HCT116 (cell line): ENCODE data around the gene SYP. TPM values are rescaled to one million over a fixed set of nuclear protein-coding genes. Genes with fewer than 3 reads are reported as not detected.

ENCODE experiments used
- ATAC-seq: fragments of 200-7000 bp; cut with Tn5 transposase; 2 replicates; pipeline ENCODE4 v1.9.1; 2020; ENCODE audit warnings: mild to moderate bottlenecking, moderate library complexity
- BruUV-seq: library from RNA; stranded (reverse); fragments of 400-500 nt; replicated peaks from 2 replicates; lab custom pipeline; 2021; lab: Mats Ljungman, UMichigan
- CTCF ChIA-PET: fragments of 300-600 bp; sonication (Branson Sonifier 250); formaldehyde crosslinking; loops from one replicate; lab custom pipeline; 2021; ENCODE audit warnings: antibody characterized with exemption; lab: Charles Lee
- POLR2A ChIA-PET: fragments of 300-600, 350-600 bp; sonication (Branson Sonifier 250); formaldehyde crosslinking; loops from one replicate; lab custom pipeline; 2021; ENCODE audit warnings: antibody characterized with exemption; lab: Charles Lee
- RAD21 ChIA-PET, 2 experiments: fragments of 300-600 bp; sonication (Branson Sonifier 250); formaldehyde crosslinking; loops; one replicate each; lab custom pipeline; 2023; ENCODE audit warnings: low total read pairs in 2 of 2; ENCODE audit not compliant: uncharacterized antibody in 2 of 2, unreplicated experiment in 2 of 2, low non-redundant PET in 1 of 2; lab: Charles Lee
- DNase-seq: peaks from one replicate; pipeline ENCODE4 v3.0.0-alpha.2; 2010; ENCODE audit warnings: low read depth, low spot score
- H2AFZ ChIP-seq: fragments of 200-600 bp; shearing (Covaris generic), sonication (generic); 2 replicates; pipeline ENCODE4 v1.6.1; 2017; ENCODE audit warnings: low read depth, mixed run types, mixed read lengths, antibody characterized with exemption, low read length; ENCODE audit not compliant: poor library complexity, severe bottlenecking
- H3K27ac ChIP-seq: 2 replicates; pipeline ENCODE4 v1.5.1; 2012; ENCODE audit warnings: low read depth, low read length
- H3K27me3 ChIP-seq: fragments of 200-600 bp; sonication (generic); 2 replicates; pipeline ENCODE4 v1.6.1; 2016; ENCODE audit warnings: mixed run types, low read length, mixed read lengths; ENCODE audit not compliant: insufficient read depth
- H3K36me3 ChIP-seq, 2 experiments: fragments of 200-500 bp in 1 of 2; fragments of 200-600 bp in 1 of 2; sonication (Bioruptor generic) in 1 of 2; sonication (generic) in 1 of 2; 2 replicates each; pipeline versions ENCODE4 v1.5.1 to v1.6.1; 2014 to 2016; ENCODE audit warnings: low read length in 2 of 2, inconsistent platforms in 1 of 2, mixed read lengths in 1 of 2, mixed run types in 1 of 2; ENCODE audit not compliant: insufficient read depth in 2 of 2, control insufficient read depth in 1 of 2
- H3K4me1 ChIP-seq, 2 experiments: fragments of 200-600 bp in 1 of 2; sonication (generic) in 1 of 2; 2 replicates each; pipeline versions ENCODE4 v1.5.1 to v1.6.1; 2012 to 2017; ENCODE audit warnings: low read length in 2 of 2, inconsistent platforms in 1 of 2, mild to moderate bottlenecking in 1 of 2, mixed read lengths in 1 of 2, mixed run types in 1 of 2, moderate library complexity in 1 of 2; ENCODE audit not compliant: insufficient read depth in 2 of 2, control insufficient read depth in 1 of 2
- H3K4me2 ChIP-seq: fragments of 200-600 bp; sonication (generic); 2 replicates; pipeline ENCODE4 v1.6.1; 2017; ENCODE audit warnings: mixed run types, low read length, mixed read lengths
- H3K4me3 ChIP-seq, 2 experiments: fragments of 200-600 bp in 1 of 2; sonication (generic) in 1 of 2; replicated peaks in 1 of 2; 2 replicates each; pipeline ENCODE4 v1.5.1; 2011 to 2016; ENCODE audit warnings: low read length in 2 of 2, control low read depth in 1 of 2, low read depth in 1 of 2, mild to moderate bottlenecking in 1 of 2, mixed read lengths in 1 of 2, mixed run types in 1 of 2
- H3K79me2 ChIP-seq: fragments of 200-600 bp; sonication (generic); 2 replicates; pipeline ENCODE4 v1.6.1; 2017; ENCODE audit warnings: mild to moderate bottlenecking, mixed run types, low read length, moderate library complexity, mixed read lengths; ENCODE audit not compliant: insufficient read depth
- H3K9ac ChIP-seq: fragments of 200-600 bp; sonication (generic); 2 replicates; pipeline ENCODE4 v1.6.1; 2016; ENCODE audit warnings: low read length, mixed read lengths
- H3K9me2 ChIP-seq: fragments of 200-600 bp; sonication (generic), shearing (Covaris generic); 2 replicates; pipeline ENCODE4 v1.6.1; 2017; ENCODE audit warnings: mixed run types, mild to moderate bottlenecking, moderate library complexity; ENCODE audit not compliant: insufficient read depth
- H3K9me3 ChIP-seq, 2 experiments: fragments of 200-500 bp in 1 of 2; fragments of 200-600 bp in 1 of 2; sonication (Bioruptor generic) in 1 of 2; sonication (generic) in 1 of 2; 2 replicates each; pipeline ENCODE4 v1.6.1; 2014 to 2017; ENCODE audit warnings: low read length in 2 of 2, mixed read lengths in 2 of 2, inconsistent platforms in 1 of 2, low read depth in 1 of 2, mild to moderate bottlenecking in 1 of 2, mixed run types in 1 of 2, moderate library complexity in 1 of 2; ENCODE audit not compliant: control insufficient read depth in 1 of 2, insufficient read depth in 1 of 2
- H4K20me1 ChIP-seq: fragments of 200-600 bp; sonication (generic), shearing (Covaris generic); 2 replicates; pipeline ENCODE4 v1.6.1; 2017; ENCODE audit warnings: mixed run types, mild to moderate bottlenecking, moderate library complexity; ENCODE audit not compliant: insufficient read depth
- EZH2phosphoT487 ChIP-seq: fragments of 200-600 bp; IDR thresholded peaks from 2 replicates; pipeline ENCODE4 v1.6.1; 2018; ENCODE audit warnings: antibody characterized with exemption, borderline replicate concordance
- RAD21 ChIP-seq: IDR thresholded peaks from 2 replicates; pipeline ENCODE4 v1.6.1; 2012; ENCODE audit warnings: low read depth, mild to moderate bottlenecking
- TCF7L2 ChIP-seq: IDR thresholded peaks from 2 replicates; pipeline ENCODE4 v1.7.0; 2011; ENCODE audit warnings: borderline replicate concordance, inconsistent platforms; ENCODE audit not compliant: insufficient read depth, insufficient read length; ENCODE audit errors: extremely low read depth
- ZFX ChIP-seq: fragments of 450-650 bp; IDR thresholded peaks from 2 replicates; pipeline ENCODE4 v1.6.1; 2017
- intact Hi-C: fragments of 100-400 bp; cut with micrococcal nuclease; formaldehyde crosslinking; loops from 2 replicates; pipeline ENCODE4 v1.10.0; 2022
- total RNA-seq: library from RNA; stranded (reverse); gene quantifications from one replicate; pipeline ENCODE4 v1.2.1, GENCODE V29; 2021; ENCODE audit not compliant: unreplicated experiment

The SYP gene
- total RNA-seq, 1 experiment from 2014 or later: 1.2 TPM

DNA sequence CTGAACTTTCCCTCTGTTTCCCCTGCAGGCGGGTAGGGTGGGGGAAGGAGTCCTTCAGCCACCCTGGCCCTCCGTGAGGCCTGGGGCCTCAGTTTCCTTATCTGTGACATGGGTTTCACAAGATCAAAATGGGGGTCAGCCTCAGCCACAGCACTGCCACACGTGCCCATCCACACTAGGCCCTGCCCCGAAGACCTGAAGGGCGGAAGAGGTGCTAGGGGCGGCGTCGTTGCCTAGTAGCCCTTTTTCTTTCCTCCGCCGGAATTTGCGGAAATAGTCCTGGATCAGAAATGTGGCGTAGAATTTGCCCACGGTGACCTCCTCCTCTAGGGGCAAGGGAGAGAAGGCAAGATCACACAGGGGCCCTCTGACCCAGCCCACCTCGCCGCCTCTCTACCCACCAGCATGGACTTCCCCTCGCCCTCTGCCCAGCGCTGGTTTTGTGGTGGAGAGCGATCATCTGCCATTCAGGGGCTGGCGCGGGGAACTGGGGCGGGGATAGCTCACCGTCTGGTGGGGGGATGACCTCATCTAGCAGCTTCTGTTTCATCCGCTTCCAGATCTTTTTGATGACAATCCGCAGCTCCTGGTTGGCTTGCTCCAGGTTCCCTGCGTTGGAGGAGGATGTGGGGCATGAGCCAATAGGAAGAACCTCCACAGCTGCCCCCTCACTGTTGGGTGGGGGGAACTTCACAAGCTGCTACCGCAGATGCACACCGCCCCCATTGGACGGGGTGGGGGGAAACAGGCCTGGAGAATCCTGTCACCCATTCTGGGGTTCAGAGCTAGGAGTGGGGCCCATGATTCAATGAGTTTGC lies 9.7 kb upstream of the SYP start:
- intact Hi-C loops: no loop called here

GRCh38 chrX:49208399-49208798 lies 8.4 kb upstream of the SYP start:
- no TSS peak for BruUV-seq
- Histone ChIP-seq H3K9me3 (no peaks in the 10 kb centered on the region), H3K27ac (no peak overlapping the region), H3K9me2 (no peaks in the 10 kb centered on the region), H2AFZ (no peak overlapping the region)
- DNase-seq (no peak), ATAC-seq (no peak)
- POLR2A ChIA-PET: no interaction called here
- intact Hi-C loops: no loop called here
- TF ChIP-seq TCF7L2: no peak
- TF ChIP-seq, all 23 proteins: peak for 0
- H3K36me3 ChIP-seq: no peaks in the 10 kb centered on the region
- no peak overlapping the region for H3K4me3 ChIP-seq
- CTCF ChIA-PET: interaction anchor here (1.2 kb wide), 1 partner anchor 16 kb away, joined by 6 read pairs; no protein-coding TSS in a partner anchor
- H3K4me2 ChIP-seq: no peak overlapping the region
- H3K27me3 ChIP-seq: no peaks in the 10 kb centered on the region
- no peaks in the 10 kb centered on the region for H4K20me1 ChIP-seq
- H3K4me1 ChIP-seq: no peaks in the 10 kb centered on the region
- H3K9ac ChIP-seq: no peak overlapping the region
- RAD21 ChIA-PET: no interaction called here
- H3K79me2 ChIP-seq: no peaks in the 10 kb centered on the region

More for the DNA sequence above, 9.7 kb upstream of the SYP start:
- RAD21 ChIA-PET: no interaction called here
- Histone ChIP-seq H3K9ac (no peak overlapping the region), H3K27me3 (no peaks in the 10 kb centered on the region), H3K4me2 (no peak overlapping the region), H2AFZ (no peak overlapping the region), H3K9me3 (no peaks in the 10 kb centered on the region), H3K4me1 (no peaks in the 10 kb centered on the region), H3K4me3 (no peak overlapping the region), H3K36me3 (no peaks in the 10 kb centered on the region), H3K79me2 (no peaks in the 10 kb centered on the region), H3K9me2 (no peaks in the 10 kb centered on the region), H4K20me1 (no peaks in the 10 kb centered on the region), H3K27ac (no peak overlapping the region)
- ATAC-seq (no peak), DNase-seq (no peak)
- no peak for TF ChIP-seq RAD21
- no peak for TF ChIP-seq EZH2phosphoT487
- no peak for TF ChIP-seq ZFX
- POLR2A ChIA-PET: no interaction called here
- no TSS peak for BruUV-seq
- CTCF ChIA-PET: no interaction called here
